ENCODE data around the gene AKAP4. TPM values are rescaled to one million over a fixed set of nuclear protein-coding genes. Genes with fewer than 3 reads are reported as not detected.

AKAP4 gene
- total and polyA plus RNA-seq, 3 donors from 2014 or later, result 71.5 to 347 (median 296) TPM

- intact Hi-C loops (cut with DNase I; ENCODE audit: low total_unique reads), result no loop called here
- 49 to 67% methylated on average over 3 of the region's 3 CpGs for WGBS, 2 donors
- Histone ChIP-seq H3K4me3 (no peak overlapping the region), H3K9me3 (no peaks in the 10 kb centered on the region), H3K27me3 (no peaks in the 10 kb centered on the region), H3K36me3 (ENCODE audit: low read depth, missing control alignments) (no peaks in the 10 kb centered on the region), H3K27ac (no peak overlapping the region), H3K4me1 (no peaks in the 10 kb centered on the region)
- TF ChIP-seq CTCF (IDR thresholded peaks at IDR 0.05) (no peak), POLR2A (IDR thresholded peaks at IDR 0.05) (no peak)
- DNase-seq, result no peak
Measured at GRCh38 chrX:50161127-50161526, 39.7 kb downstream of the AKAP4 start.

- H3K27me3 ChIP-seq, result no peaks in the 10 kb centered on the region
- H3K4me3 ChIP-seq, result no peak overlapping the region
- no peaks in the 10 kb centered on the region for H3K36me3 ChIP-seq (ENCODE audit: low read depth, missing control alignments)
- WGBS, 2 donors, result 53 to 88% methylated on average over 1 of the region's 1 CpG
- no peak for DNase-seq
- intact Hi-C loops (cut with DNase I; ENCODE audit: low total_unique reads), result no loop called here
- H3K9me3 ChIP-seq, result no peaks in the 10 kb centered on the region
- TF ChIP-seq CTCF (IDR thresholded peaks at IDR 0.05) (no peak), POLR2A (IDR thresholded peaks at IDR 0.05) (no peak)
- no peaks in the 10 kb centered on the region for H3K4me1 ChIP-seq
- H3K27ac ChIP-seq, result no peak overlapping the region
Measured at GRCh38 chrX:50158593-50158992, 42.2 kb downstream of the AKAP4 start.

DNA sequence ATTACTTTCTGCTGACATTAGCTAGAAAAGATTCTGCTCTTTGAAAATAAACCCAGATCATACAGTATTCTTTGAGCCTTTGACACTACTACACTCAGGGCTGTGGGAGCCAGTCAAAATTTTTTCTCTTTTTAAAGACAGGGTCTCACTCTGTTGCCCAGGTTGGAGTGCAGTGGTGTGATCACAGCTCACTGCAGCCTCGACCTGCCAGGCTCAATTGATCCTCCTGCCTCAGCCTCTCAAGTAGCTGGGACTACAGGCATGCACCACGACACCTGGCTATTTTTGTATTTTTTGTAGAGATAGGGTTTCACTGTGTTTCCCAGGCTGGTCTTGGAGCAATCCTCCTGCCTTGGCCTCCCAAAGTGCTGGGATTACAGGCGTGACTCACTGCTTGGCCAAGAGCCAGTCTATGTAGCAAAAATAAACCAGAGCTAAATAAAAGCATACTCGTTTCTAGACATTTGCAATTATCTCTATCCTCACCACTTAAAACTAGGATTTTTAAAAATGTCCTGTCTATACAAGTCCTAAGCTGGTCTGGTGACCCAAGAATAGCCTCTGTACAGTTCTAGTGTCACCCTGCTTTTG, 43.2 kb downstream of the AKAP4 start:
- DNase-seq, result peak; percentile 18
- TF ChIP-seq CTCF (IDR thresholded peaks at IDR 0.05) (no peak), POLR2A (IDR thresholded peaks at IDR 0.05) (no peak)
- WGBS, 2 donors, result 58 to 70% methylated on average over 3 to 4 of the region's 4 CpGs
- Histone ChIP-seq H3K4me1 (no peaks in the 10 kb centered on the region), H3K4me3 (no peak overlapping the region), H3K36me3 (ENCODE audit: low read depth, missing control alignments) (no peaks in the 10 kb centered on the region), H3K27me3 (no peaks in the 10 kb centered on the region), H3K9me3 (no peaks in the 10 kb centered on the region), H3K27ac (no peak overlapping the region)
- intact Hi-C loops (cut with DNase I; ENCODE audit: low total_unique reads), result no loop called here

GRCh38 chrX:50154429-50154828, 46.4 kb downstream of the AKAP4 start:
- no peak overlapping the region for H3K27ac ChIP-seq
- H3K36me3 ChIP-seq (ENCODE audit: low read depth, missing control alignments), result no peaks in the 10 kb centered on the region
- no peaks in the 10 kb centered on the region for H3K9me3 ChIP-seq
- DNase-seq, result no peak
- H3K27me3 ChIP-seq, result no peaks in the 10 kb centered on the region
- TF ChIP-seq POLR2A (IDR thresholded peaks at IDR 0.05) (no peak), CTCF (IDR thresholded peaks at IDR 0.05) (no peak)
- intact Hi-C loops (cut with DNase I; ENCODE audit: low total_unique reads), result no loop called here
- no peak overlapping the region for H3K4me3 ChIP-seq
- H3K4me1 ChIP-seq, result no peaks in the 10 kb centered on the region
- 67 to 71% methylated on average over 1 of the region's 1 CpG for WGBS, 2 donors

- WGBS, 2 donors, result 80 to 92% methylated on average over 2 of the region's 2 CpGs
- no peaks in the 10 kb centered on the region for H3K9me3 ChIP-seq
- intact Hi-C loops (cut with DNase I; ENCODE audit: low total_unique reads), result no loop called here
- no peaks in the 10 kb centered on the region for H3K4me1 ChIP-seq
- H3K36me3 ChIP-seq (ENCODE audit: low read depth, missing control alignments), result no peaks in the 10 kb centered on the region
- TF ChIP-seq POLR2A (IDR thresholded peaks at IDR 0.05) (no peak), CTCF (IDR thresholded peaks at IDR 0.05) (no peak)
- H3K27me3 ChIP-seq, result no peaks in the 10 kb centered on the region
- DNase-seq, result no peak
- H3K27ac ChIP-seq, result no peak overlapping the region
- H3K4me3 ChIP-seq, result no peak overlapping the region
Measured at GRCh38 chrX:50152456-50152855, 48.4 kb downstream of the AKAP4 start.

Data from testis (tissue), 3 donors.